Psoas muscle (tissue), 8 donors: Measurements from ENCODE around the gene AHRR. TPM values are rescaled to one million over a fixed set of nuclear protein-coding genes. Genes with fewer than 3 reads are reported as not detected.

Source experiments
- ATAC-seq, 4 donors: fragments of 200-7000 bp; cut with Tn5 transposase; one replicate each; pipeline ENCODE4 v1.9.1; 2020; ENCODE audit warnings: moderate library complexity in 3 of 4, mild to moderate bottlenecking in 2 of 4
- DNase-seq, 2 donors: peaks; one replicate each; pipeline ENCODE4 v3.0.0-alpha.2; 2020
- H3K27ac ChIP-seq: fragments of 200-600 bp; one replicate; pipeline ENCODE4 v1.8.0; 2022
- H3K27me3 ChIP-seq, 3 donors: fragments of 200-600 bp in 1 of 3; one replicate each; pipeline versions ENCODE4 v1.6.1 to v1.8.0; 2013 to 2022; ENCODE audit warnings: low read length in 2 of 3, mild to moderate bottlenecking in 2 of 3, moderate library complexity in 1 of 3; ENCODE audit not compliant: insufficient read depth in 3 of 3
- H3K36me3 ChIP-seq, 2 donors: fragments of 200-600 bp in 1 of 2; one replicate each; pipeline versions ENCODE4 v1.6.1 to v1.8.0; 2013 to 2022; ENCODE audit warnings: low read depth in 1 of 2, mild to moderate bottlenecking in 1 of 2, moderate library complexity in 1 of 2; ENCODE audit not compliant: insufficient read depth in 1 of 2
- H3K4me1 ChIP-seq: fragments of 200-600 bp; one replicate; pipeline ENCODE4 v1.8.0; 2022
- H3K4me3 ChIP-seq: fragments of 200-600 bp; one replicate; pipeline ENCODE4 v1.8.0; 2022; ENCODE audit warnings: mild to moderate bottlenecking
- H3K9me3 ChIP-seq: fragments of 200-600 bp; one replicate; pipeline ENCODE4 v1.8.0; 2022
- WGBS, 3 donors: extraction: QIAGEN DNeasy Blood & Tissue Kit; methylation state at CpG; one replicate each; pipeline versions ENCODE4 v1.1.6 to v1.1.7; 2013; 5-methylcytosine and 5-hydroxymethylcytosine counted together
- intact Hi-C, 2 donors: fragments of 100-400 bp; cut with DNase I; formaldehyde crosslinking; loops; one replicate each; pipeline versions ENCODE4 v1.11.0 to v1.14.2; 2022
- polyA plus RNA-seq, 3 donors: library from polyadenylated mRNA; stranded (reverse); fragments of 200-250 nt; gene quantifications; one replicate each; pipeline ENCODE4 v1.2.3, GENCODE V29; 2013
- total RNA-seq, 4 donors: library from RNA; stranded (reverse); fragmentation: NEBNext Ultra II Directional in 2 of 4; extraction: Animal tissue kit (Norgen Biotek cat#: 25700) in 2 of 4; gene quantifications; one replicate each; pipeline versions ENCODE4 v1.2.1 to v1.2.4, GENCODE V29; 2021 to 2023
- TF ChIP-seq, protein P1 (sequence below): fragments of 200-600 bp; IDR thresholded peaks from one replicate; pipeline ENCODE4 v1.8.0; 2022; ENCODE audit warnings: antibody characterized with exemption
- donor health status: healthy with polysubstance abuse.
- donor health status: DM: no; HTN: no; CAD: no; lungs with moderate emphysema.
- donor health status: Bipolar disorder and iron deficiency.
- donor health status: healthy.
- donor health status: DM: yes; HTN: yes; CAD: no.
- donor health status: DM: no; HTN: no; CAD: no.
- donor health status: DM: no; HTN: no; CAD: no.
- donor health status: DM: yes; HTN: yes; CAD: no.

The AHRR gene
- total and polyA plus RNA-seq, 7 donors, result 0.10 to 7.4 (median 0.45) TPM

DNA sequence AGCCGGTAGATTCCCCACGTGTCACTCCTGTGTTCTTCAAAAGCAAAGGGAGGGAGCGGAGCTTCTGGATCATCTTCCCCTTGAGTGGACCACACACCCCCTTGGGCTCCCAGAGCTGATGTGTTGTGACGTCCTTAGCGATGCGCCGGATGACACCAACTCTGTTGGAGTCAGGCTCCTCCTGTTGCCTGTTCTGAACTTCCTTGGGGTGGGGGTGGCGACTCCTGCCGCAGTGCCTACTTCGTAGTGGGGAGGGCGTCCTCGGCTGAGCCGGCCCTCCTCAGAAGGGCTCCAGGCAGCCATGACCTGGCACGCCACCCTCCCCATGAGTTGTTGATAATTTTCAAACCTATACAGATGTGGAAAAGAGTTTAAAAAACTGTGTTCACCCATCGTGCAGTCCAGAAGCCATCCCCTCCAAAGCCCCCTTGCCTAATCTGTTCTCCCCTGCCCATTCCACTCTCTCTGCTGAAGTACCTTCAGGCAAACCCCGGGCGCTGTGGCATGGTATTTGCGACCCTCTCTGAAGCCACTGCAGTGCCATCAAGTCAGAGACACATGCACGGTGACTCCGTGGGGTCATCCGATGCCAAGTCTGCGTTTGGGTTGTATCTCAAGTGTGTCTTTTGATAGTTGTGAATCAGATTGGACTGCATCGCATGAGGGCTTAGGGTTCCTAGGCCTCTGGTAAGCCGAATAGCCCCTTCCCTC is 138.2 kb downstream of the AHRR start:
- Histone ChIP-seq H3K36me3 (peaks cover 8 to 95% of the 10 kb centered on the region in 2 donors), H3K27ac (no peak overlapping the region), H3K4me1 (no peaks in the 10 kb centered on the region), H3K4me3 (no peak overlapping the region), H3K9me3 (no peaks in the 10 kb centered on the region), H3K27me3 (no peaks in the 10 kb centered on the region)
- 95 to 97% (median 97%) methylated on average over 24 of the region's 24 CpGs for WGBS, 3 donors
- TF ChIP-seq, protein P1, sequence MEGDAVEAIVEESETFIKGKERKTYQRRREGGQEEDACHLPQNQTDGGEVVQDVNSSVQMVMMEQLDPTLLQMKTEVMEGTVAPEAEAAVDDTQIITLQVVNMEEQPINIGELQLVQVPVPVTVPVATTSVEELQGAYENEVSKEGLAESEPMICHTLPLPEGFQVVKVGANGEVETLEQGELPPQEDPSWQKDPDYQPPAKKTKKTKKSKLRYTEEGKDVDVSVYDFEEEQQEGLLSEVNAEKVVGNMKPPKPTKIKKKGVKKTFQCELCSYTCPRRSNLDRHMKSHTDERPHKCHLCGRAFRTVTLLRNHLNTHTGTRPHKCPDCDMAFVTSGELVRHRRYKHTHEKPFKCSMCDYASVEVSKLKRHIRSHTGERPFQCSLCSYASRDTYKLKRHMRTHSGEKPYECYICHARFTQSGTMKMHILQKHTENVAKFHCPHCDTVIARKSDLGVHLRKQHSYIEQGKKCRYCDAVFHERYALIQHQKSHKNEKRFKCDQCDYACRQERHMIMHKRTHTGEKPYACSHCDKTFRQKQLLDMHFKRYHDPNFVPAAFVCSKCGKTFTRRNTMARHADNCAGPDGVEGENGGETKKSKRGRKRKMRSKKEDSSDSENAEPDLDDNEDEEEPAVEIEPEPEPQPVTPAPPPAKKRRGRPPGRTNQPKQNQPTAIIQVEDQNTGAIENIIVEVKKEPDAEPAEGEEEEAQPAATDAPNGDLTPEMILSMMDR, result no peak
- intact Hi-C loops, result loop anchor here in 1 of 2 donors (10.0 kb wide), 1 partner anchor 435 kb away; the partner anchor contains the start of genes BRD9 and TRIP13
- ATAC-seq, result no peak
- peak in 1 of 2 donors; percentile 36 for DNase-seq

DNA sequence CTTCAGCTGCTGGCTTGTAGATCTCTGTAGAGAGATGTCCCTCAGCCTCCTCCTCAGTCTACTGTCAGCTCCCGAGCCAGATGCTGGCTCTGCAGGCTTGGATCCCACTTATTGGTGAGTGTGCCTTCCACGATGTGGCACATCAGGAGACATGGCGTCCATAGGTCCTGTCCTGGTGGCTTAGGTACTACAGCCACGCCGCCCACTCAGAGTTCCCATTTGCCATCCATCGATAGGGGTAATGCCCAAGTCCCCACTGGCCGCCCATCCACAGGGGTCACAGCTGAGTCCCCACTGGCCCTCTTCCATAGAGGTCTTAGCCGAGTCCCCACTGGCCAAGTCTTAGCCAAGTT is 138.7 kb downstream of the AHRR start:
- Histone ChIP-seq H3K27me3 (no peaks in the 10 kb centered on the region), H3K27ac (no peak overlapping the region), H3K4me1 (no peaks in the 10 kb centered on the region), H3K36me3 (peaks cover 8 to 96% of the 10 kb centered on the region in 2 donors), H3K9me3 (no peaks in the 10 kb centered on the region), H3K4me3 (no peak overlapping the region)
- ATAC-seq (no peak), DNase-seq (peak in 1 of 2 donors; percentile 17)
- 89 to 91% (median 91%) methylated on average over 8 of the region's 8 CpGs for WGBS, 3 donors
- intact Hi-C loops, result loop anchor here in 1 of 2 donors (10.0 kb wide), 1 partner anchor 435 kb away; the partner anchor contains the start of genes BRD9 and TRIP13
- TF ChIP-seq, protein P1, result no peak

DNA sequence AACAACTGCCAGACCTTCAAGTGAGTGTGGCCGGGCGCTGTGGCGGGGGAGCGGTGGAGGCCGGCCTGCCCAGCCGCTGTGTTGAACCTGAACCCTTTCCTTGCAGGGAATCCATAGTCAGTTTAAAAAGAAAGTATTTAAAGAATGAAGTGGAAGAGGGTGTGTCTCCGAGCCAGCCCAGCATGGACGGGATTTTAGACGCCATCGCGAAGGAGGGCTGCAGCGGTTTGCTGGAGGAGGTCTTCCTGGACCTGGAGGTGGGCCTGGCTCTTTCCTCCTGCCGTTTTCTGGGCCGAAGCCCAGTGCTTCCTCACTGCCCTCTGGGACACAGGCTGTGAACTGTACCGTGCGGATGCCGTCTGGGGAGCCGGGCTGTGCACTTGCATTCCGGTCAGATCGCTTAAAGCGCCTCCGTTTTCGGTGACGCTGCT is 140.6 kb downstream of the AHRR start:
- DNase-seq (peak in 1 of 2 donors; percentile 28), ATAC-seq (no peak)
- Histone ChIP-seq H3K4me1 (no peaks in the 10 kb centered on the region), H3K27me3 (no peaks in the 10 kb centered on the region), H3K36me3 (peaks cover 11 to 98% of the 10 kb centered on the region in 2 donors), H3K4me3 (no peak overlapping the region), H3K27ac (no peak overlapping the region), H3K9me3 (no peaks in the 10 kb centered on the region)
- TF ChIP-seq, protein P1, result no peak
- 95 to 96% (median 96%) methylated on average over 24 of the region's 24 CpGs for WGBS, 3 donors
- intact Hi-C loops, result loop anchor here in 1 of 2 donors (10.0 kb wide), 1 partner anchor 433 kb away; the partner anchor contains the start of genes BRD9 and TRIP13

DNA sequence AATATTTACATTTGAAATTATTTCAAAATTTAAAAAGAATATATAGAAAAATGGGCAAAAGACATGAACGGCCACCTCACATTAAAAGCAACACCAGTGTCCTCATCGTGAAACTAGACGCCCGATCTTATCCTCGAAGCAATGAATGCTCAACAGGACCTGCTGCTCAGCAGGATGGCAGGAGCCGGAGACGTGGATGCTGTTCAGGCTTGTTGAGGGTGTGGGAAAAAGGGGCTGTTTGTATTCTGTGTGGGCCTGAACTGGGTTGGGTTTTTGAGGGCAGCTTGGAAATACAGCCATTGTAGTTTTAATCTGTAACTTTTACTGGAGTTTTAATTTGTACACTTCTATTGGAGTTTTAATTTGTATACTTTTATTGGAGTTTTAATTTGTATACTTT is 141.8 kb downstream of the AHRR start:
- no peak overlapping the region for H3K4me3 ChIP-seq
- no peak overlapping the region for H3K27ac ChIP-seq
- H3K36me3 ChIP-seq, result peaks cover 9 to 87% of the 10 kb centered on the region in 2 donors
- ATAC-seq (no peak), DNase-seq (peak in 1 of 2 donors; percentile 12)
- intact Hi-C loops, result loop anchor here in 1 of 2 donors (10.0 kb wide), 1 partner anchor 432 kb away; the partner anchor contains the start of genes BRD9 and TRIP13
- H3K27me3 ChIP-seq, result no peaks in the 10 kb centered on the region
- TF ChIP-seq, protein P1, result no peak
- H3K9me3 ChIP-seq, result no peaks in the 10 kb centered on the region
- no peaks in the 10 kb centered on the region for H3K4me1 ChIP-seq
- 78 to 80% (median 78%) methylated on average over 7 of the region's 7 CpGs for WGBS, 3 donors
